ENCODE data around the gene RBP3. TPM values are rescaled to one million over a fixed set of nuclear protein-coding genes. Genes with fewer than 3 reads are reported as not detected.
A peak's percentile ranks its signal among the peaks of the same experiment; 100 is the strongest.
"Not testable (repeated sequence)": the region's sequence is repeated elsewhere in the genome, so short reads cannot be mapped to it uniquely, and the experiment has no call there.

The RBP3 gene
- total RNA-seq, 1 donor from 2014 or later = not detected

DNA sequence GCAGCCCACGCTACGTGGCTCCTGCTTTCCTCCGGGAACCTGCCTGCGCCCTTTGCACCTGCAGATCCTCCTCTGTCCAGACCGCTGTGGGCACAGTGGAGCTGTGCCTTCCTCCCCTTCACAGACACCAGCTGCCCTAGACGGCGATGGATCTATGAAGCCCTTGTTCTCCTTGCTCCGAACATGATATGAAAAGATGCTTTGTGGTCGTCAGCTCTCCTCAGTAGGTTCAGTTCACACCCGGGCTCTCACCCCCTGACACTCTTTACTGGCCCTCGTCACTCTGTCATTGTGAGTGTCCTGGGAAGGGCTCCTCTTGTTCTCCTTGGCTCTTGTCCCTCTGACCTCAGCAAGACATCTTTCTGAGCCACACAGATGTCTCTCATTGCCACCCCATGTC lies 31.7 kb downstream of the RBP3 start:
- intact Hi-C loops (cut with DNase I) = no loop called here
- no peak for ATAC-seq
- no peak for DNase-seq (ENCODE audit: missing footprints)

- intact Hi-C loops (cut with DNase I) = no loop called here
- ATAC-seq (no peak), DNase-seq (ENCODE audit: missing footprints) (no peak)
Measured at GRCh38 chr10:47380341-47381102, 32.4 kb downstream of the RBP3 start.

DNA sequence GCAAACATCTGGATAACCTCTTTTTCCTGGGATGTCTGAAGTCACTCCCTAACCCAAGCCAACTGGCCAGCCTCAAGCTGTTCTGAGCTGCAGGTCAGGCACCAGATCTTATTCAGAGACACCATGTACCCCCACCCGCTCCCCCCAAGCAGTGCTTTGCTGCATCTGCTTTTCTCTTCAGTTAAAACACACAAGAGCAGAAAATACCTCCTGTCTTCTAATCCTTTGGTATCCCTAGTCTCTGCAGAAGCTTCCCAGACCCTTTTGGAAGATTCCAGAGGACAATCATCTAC lies 32.9 kb downstream of the RBP3 start:
- intact Hi-C loops (cut with DNase I) = no loop called here
- DNase-seq (ENCODE audit: missing footprints) = no peak
- no peak for ATAC-seq

DNA sequence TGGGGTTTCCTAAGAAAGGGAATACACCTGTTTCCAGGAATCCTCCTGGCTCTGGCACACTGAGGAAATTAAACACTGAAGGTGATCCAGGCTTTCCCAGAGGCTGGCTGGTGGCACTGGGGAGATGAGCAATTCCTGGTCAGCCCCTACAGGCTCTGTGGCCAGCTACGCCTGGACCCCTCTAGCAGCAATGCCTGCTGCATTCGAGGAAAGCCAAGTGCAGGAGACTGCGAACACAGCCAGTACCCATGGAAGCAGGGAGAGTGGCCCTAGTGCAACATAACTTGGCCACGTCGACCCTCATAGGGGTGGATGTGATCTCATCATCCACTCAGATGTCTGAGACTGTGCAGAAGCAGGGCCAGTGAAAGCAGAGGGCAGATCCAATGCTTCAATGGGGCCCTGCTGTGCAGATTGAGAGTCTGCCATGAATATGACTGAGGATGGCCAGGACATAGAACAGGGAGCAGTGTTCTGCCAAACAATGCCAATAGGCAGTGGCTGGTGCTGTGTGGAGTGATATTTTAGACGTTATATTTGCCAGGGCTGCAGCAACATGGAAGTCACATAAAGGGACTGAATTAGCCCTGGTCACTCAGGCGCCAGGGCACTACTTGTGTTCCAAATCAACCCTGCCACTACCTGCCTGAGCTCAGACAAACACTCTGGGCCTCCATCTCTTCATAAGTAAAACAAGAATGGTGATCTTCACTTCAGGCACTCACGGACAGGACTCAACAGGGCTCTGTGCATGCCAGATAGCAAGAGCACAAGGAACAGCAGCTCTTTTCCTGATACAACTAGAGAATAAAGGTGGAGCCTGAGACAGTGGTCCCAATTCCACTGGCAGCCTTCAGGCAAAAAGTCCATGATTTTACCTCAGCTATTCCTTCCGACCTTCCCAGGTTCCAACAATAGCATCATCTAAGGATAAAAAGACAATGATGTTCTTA lies 33.5 kb downstream of the RBP3 start:
- DNase-seq (ENCODE audit: missing footprints) = no peak
- intact Hi-C loops (cut with DNase I) = no loop called here
- ATAC-seq = no peak

GRCh38 chr10:47383261-47384147 lies 35.3 kb downstream of the RBP3 start:
- intact Hi-C loops (cut with DNase I) = no loop called here
- ATAC-seq (no peak), DNase-seq (ENCODE audit: missing footprints) (no peak)

- ATAC-seq (peak; percentile 99), DNase-seq (ENCODE audit: missing footprints) (peak; percentile 90)
- intact Hi-C loops (cut with DNase I) = no loop called here
Measured at GRCh38 chr10:47384148-47384921, 36.2 kb downstream of the RBP3 start, which contains the start of gene ZNF488. Gene ZNF488, minus strand, starts transcription at chr10:47384293. Its CDS starts 15,464 bp downstream, at chr10:47368829.

GRCh38 chr10:47386104-47386503 lies 37.9 kb downstream of the RBP3 start:
- intact Hi-C loops (cut with DNase I); DNase-seq (ENCODE audit: missing footprints); ATAC-seq: not testable (repeated sequence)

DNA sequence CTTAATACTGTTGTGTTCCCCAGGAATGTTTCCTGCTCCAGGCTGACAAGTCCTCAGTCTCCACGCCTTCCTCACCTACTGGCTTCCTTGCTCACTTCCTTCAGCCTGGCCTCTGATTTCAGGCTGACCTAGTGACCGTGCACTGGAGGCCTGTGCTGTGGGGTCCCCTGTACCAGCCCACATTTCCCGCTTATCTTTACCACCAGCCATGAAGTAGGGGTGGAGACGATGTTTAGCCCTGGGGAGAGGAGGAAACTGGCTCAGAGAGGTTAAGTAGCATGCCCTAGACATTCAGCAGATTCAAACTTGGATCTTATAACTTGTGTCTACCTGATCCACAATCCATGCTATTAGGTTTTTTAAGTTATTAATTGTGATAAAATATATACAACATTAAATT lies 40.7 kb downstream of the RBP3 start:
- intact Hi-C loops (cut with DNase I) = no loop called here
- no peak for ATAC-seq
- no peak for DNase-seq (ENCODE audit: missing footprints)

DNA sequence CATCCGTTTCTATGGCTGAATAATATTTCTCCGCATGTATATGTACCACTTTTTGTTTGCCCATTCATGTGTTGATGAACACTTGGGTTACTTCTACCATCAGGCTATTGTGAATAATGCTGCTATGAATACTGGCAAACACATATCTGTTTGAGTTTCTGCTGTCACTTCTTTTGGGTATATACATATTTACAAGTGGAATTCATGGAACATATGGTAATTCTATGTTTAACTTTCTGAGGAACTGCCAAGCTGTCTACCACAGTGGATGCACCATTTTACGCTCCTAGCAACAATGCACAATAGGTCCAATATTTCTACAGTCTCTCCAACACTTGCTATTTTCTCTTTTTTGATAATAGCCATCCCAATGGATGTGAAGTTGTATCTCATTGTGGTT lies 41.5 kb downstream of the RBP3 start:
- ATAC-seq = no peak
- no peak for DNase-seq (ENCODE audit: missing footprints)
- intact Hi-C loops (cut with DNase I) = no loop called here

- intact Hi-C loops (cut with DNase I) = no loop called here
- ATAC-seq (no peak), DNase-seq (ENCODE audit: missing footprints) (no peak)
Measured at GRCh38 chr10:47396311-47396717, 48.2 kb downstream of the RBP3 start.

DNA sequence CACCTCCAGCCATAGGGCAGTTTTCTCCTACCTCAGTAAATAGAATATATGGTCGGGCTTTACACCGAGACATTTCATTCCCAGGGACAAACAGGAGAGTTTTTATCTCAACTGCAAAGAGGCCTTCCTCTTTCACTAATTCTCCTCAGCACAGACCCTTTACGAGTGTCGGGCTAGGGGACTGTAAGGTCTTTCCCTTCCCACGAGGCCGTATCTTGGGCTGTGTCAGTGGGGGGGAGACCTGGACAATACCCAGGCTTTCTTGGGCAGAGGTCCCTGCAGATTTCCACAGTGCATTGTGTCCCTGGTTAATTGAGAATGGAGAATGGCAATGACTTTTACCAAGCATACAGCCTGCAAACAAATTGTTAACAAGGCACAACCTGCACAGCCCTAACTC lies 49.1 kb downstream of the RBP3 start:
- intact Hi-C loops (cut with DNase I) = no loop called here
- DNase-seq (ENCODE audit: missing footprints) = no peak
- ATAC-seq = no peak

GRCh38 chr10:47400251-47400650 lies 52.1 kb downstream of the RBP3 start:
- intact Hi-C loops (cut with DNase I) = no loop called here

GRCh38 chr10:47400786-47401185 lies 52.6 kb downstream of the RBP3 start:
- no peak for ATAC-seq
- DNase-seq (ENCODE audit: missing footprints) = no peak
- intact Hi-C loops (cut with DNase I) = no loop called here

More at GRCh38 chr10:47400251-47400650, 52.1 kb downstream of the RBP3 start:
- DNase-seq (ENCODE audit: missing footprints) (no peak), ATAC-seq (no peak)

DNA sequence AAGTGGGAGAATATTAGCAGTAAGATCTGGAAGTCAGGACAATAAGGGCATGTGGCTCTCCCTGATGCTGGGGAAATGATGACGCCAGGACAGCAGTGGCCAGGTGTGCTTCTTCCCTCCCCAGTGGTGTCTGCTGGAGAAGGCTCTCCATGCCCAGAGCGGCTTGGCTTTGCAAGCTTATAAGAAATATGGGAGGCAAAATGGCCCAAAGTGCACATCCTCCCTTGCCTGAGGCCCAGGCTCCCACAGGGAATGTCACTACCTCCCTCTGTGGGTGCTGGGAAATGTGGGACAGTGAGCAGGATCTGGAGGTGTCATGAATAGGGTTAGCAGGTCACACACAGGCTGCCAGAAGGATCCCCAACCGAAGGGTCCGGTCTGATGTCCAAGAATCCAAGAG lies 53.0 kb downstream of the RBP3 start:
- DNase-seq (ENCODE audit: missing footprints) = no peak
- no peak for ATAC-seq
- intact Hi-C loops (cut with DNase I) = no loop called here

DNA sequence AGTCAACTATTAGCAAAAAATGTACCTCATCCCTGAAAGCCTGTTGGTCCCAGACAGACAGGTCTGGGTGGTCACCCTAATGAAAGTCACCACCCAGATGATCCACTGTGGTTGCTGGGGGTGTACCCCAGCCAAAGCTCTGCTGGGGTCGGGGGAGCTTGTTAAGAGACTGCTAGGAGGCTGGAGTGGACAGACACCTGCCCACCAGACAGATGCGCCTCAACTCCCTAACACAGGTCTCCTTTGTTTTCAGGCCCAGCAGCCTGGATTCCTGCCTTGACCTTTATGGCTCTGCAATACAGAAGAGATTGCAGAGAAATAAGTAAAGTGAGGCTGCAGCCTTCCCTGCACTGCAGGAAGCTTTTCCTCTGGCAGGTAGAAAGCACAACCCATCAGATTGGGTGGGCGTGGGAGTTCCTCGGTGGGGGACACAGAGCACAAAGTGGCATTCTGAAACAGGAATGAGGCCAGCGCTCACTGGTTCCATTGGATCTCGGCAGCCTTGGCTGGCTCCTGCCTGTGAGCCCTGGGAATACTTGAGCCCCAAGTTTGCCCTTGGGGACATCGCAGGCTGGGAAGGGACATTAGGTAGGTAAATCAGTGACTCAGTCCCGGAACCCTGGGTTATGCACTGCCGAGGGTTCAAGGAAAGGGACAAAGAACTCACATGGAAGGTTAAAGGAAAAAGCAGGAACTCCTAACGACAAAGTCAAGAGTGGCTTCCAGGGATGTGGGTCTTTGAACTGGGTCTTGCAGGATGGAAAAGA lies 53.9 kb downstream of the RBP3 start:
- ATAC-seq (no peak), DNase-seq (ENCODE audit: missing footprints) (no peak)
- intact Hi-C loops (cut with DNase I) = no loop called here

- intact Hi-C loops (cut with DNase I) = no loop called here
- DNase-seq (ENCODE audit: missing footprints) (peak; percentile 71), ATAC-seq (peak; percentile 91)
Measured at GRCh38 chr10:47402641-47403301, 54.6 kb downstream of the RBP3 start.
